HG03064 (cell line): Measurements from ENCODE around the gene APBB2.

Source experiments
- ATAC-seq: cut with Tn5 transposase; IDR thresholded peaks from one replicate; pipeline ENCODE4 v1.9.1; 2021; ENCODE audit warnings: low read depth; ENCODE audit not compliant: unreplicated experiment

APBB2 gene

DNA sequence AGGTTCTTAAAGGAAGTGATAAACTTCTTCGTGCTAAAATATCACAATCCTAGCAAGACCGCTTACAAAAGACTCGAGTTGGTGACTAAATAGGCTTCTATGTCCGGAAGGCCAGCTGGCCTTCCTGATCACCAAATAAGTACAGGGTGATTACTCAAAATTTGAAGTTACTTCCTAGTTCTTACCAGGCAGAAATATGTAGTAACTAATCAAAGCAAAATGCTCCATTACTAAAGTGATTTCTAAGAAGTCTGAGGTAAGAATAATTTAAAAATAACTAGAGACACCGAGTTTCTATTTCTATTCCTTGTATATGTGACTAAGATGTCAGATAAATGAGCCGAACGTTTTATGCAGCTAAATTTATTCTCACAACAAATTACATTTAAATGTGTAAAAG lies 402.4 kb downstream of the APBB2 start:
- ATAC-seq: no peak

DNA sequence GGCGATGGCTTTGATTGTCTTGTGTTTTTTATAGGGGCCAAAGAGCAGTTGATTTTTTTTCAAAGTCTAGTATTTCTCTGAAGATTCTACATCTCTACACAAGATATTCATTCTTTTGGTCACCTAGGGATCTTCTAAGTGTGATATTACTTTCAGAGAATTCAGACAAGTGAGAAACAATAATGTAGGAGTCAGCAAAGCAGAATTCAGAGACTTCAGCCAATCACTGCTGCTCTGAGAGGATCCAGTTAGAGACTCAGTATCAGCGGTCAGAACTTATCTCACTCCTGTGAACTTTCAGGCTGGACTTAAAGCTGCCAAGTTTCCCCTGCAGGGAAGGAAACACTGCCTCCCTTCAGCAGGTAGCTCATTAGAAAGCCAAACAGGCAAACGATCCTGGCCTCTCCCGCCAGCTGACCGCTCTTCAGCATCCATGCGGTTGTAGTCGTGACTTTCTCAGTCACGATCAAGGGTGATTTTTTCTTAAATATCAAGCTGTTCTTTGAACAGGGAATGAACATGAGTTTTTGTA lies 405.4 kb downstream of the APBB2 start:
- no peak for ATAC-seq

DNA sequence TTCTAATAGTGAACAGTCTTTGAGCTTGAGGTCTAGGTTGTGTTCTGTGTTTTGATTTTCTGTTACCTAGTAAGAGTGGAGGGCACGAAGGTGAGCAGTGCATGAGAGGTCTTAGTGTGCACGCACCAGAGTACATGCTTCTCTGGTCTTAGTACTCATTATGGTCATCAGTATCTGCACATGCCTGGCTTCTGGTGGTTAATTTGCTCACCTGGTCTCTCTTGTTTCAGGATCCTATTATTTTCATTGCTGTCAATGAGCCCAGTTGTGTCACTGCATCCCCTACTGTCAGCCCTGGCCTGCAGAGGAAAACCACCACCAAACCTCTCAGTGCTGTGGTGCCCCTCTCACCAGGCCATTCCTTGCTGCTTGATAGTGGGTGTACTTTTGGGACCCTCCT lies 409.7 kb downstream of the APBB2 start:
- no peak for ATAC-seq

DNA sequence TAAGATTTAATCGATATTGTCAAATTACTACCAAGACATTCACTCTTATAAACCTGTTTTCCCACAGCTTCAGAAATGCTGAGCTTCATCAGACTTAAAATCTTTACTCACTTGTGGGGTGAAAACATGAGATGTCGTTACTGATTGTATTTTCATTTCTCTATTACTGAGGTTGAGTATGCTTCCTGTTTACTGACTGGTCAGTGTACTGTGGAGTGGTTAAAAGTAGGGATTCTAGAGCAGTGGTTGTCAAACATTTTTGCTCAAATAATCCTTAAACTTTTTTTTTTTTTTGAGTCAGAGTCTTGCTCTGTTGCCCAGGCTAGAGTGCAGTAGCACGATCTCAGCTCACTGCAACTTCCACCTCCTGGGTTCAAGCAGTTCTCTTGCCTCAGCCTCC lies 414.3 kb downstream of the APBB2 start:
- peak; percentile 92 for ATAC-seq

DNA sequence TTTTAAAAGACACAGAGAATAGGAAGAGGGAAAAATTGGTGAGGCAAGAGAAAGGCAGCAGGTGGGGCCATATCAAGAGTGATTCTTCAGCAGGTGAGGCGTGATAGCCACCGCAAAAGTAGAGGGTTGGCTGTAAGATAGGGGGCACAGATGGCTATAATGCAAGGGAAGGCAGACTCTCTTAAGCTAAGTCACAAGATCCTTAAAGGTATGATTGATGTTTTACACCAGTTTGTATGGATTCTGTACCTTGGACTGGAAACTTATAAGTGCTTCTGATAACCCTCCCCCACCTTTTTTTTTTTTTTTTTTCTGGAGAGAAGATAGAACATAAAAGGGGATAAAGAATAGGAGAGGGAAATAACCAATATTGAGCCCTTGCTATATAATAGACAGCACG lies 424.6 kb downstream of the APBB2 start:
- no peak for ATAC-seq

DNA sequence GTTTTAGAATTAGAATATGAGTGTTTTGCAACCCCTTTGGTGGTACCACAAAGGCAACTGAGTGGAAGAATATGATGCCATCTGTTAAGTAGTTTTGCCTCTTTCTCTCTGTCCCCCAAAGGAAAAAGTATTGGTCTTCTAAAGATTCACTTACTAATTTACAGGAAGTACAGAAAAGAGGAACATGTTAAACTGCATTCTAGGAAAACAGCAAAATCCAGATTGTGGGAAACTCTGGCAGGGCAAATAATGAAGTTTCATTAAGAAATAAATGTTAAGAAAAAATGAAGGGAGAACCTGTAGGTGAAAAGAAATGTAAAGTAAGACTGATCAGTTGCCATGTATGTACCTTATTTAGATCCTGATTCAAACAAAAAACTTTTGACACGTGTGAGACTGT lies 425.3 kb downstream of the APBB2 start:
- ATAC-seq: no peak

DNA sequence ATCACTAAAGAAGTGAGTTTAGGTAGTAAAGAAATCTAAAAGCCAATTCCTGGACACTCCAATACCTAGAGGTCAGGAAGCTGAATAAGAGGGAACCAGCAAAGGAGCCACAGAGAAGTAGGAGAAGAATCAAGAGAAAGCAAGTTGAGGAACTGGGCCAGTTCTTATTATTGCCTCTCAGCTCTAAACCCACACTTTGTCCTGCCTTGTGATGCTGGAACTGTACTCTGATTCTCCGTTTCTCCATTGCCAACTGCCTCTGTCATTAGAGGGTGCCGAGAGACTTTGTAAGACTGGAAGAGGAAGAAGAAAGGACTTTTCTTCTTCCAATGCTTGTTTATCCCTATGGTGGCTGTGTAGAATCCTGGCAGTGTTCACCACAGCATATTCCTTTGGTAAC lies 426.0 kb downstream of the APBB2 start:
- no peak for ATAC-seq

DNA sequence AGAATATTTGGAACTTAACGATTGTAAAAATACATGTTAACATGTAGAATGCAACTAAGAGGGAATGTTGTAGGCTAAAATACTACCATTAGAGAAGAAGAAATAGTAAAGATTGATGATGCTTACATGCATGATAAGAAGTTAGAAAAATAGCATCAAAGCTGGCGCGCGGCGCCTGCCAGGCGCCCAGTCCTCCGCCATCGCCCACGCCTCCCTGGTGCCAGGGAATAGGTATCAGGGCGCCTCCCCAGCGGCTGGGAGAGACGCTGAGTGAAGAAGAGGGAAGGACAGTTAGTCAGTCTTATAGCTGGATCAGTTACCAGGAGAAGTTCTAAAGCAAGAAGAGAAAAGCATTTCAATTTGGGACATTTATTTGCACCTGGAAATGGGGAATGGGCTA lies 428.6 kb downstream of the APBB2 start:
- no peak for ATAC-seq

DNA sequence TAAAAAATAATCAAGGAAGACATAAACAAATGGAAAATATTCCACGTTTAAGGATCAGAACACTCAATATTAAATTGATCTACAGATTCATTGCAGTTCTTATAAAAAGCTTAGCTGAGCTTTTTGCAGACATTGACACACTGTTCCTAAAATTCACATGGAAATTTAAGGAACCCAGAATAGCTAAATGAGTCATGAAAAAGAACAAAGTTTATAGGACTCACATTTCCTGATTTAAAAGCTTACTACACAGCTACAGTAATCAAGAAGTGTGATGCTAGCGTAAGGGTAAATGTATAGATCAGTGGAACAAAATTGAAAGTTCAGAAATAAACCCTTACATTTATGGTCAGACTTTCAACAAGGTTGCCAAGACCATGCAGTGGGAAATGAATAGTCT lies 431.5 kb downstream of the APBB2 start:
- ATAC-seq: no peak

DNA sequence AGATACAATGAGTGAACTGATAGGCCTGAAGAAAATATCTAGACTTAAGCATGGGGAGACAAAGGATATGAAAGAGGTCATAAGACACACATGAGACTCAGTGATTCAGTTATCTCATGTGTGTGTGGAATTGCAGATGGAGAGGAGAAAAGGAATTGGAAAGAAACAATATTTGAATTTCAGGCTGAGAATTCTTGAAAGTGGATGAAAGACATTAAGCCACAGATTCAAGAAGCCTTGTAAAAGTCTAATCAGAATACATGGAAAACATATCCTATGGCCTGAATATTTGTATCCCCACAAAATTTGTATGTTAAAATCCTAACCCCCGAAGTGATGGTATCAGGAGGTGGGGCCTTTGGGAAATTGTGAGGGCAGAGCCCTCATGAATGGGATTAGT lies 436.3 kb downstream of the APBB2 start:
- no peak for ATAC-seq

DNA sequence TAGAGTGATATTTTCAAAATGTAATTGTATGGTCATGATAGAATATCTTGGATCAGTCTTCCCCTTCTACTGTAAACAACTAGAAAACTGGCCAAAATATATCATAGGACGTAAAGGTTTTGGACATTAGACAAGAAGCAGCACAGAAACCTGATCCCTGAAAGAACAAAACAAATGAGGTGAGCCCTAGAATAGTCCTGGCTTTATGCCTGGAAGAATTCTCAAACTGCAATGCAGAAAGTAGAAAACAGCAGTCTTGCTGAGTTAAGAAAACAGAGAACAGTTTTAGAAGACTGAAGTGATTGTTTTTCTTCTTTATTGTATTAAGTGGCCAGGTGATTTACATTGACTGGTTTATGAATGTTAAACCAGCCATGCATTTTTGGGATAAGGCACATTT lies 445.1 kb downstream of the APBB2 start:
- no peak for ATAC-seq

DNA sequence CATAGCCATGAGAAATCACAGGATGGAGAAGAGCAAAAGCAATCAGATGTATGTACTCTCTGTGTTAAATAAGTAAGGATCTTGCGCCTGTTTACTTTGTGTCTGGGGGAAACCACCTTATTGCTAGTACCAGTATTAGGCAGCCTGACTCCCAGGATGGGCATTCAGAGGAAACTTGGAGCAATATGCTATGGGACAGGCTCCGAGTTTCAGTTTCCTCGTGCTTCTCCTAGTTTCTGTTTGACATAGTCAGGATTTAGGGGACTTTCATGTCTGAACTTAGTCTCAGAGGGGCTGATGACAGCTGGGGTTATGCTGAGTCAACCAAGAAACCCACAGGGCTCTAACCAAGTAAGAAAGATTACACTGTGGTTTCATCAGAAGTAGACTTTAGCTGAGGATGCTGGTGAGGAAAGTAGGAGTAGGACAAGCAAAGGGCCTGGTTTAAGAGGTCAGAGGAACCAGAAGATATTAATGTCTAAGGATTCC lies 451.1 kb downstream of the APBB2 start:
- peak; percentile 100 for ATAC-seq
